K562 (cell line): ENCODE results near the gene MPIG6B. TPM values are rescaled to one million over a fixed set of nuclear protein-coding genes. Genes with fewer than 3 reads are reported as not detected.

Experiments
- ARID1B ChIP-seq: fragments of 450-650 bp; IDR thresholded peaks from 2 replicates; pipeline ENCODE4 v1.6.1; 2016; ENCODE audit warnings: antibody characterized with exemption, mild to moderate bottlenecking, inconsistent platforms
- ATF4 ChIP-seq: fragments of 450-650 bp; formaldehyde crosslinking; IDR thresholded peaks from 2 replicates; pipeline ENCODE4 v1.4.0; 2022; ENCODE audit warnings: mild to moderate bottlenecking, moderate library complexity
- BRCA1 ChIP-seq, 2 experiments: fragments of 450-650 bp in 1 of 2; sonication (generic) in 1 of 2; formaldehyde crosslinking in 1 of 2; IDR thresholded peaks; 2 replicates each; pipeline versions ENCODE4 v1.5.0 to v1.6.1; 2017 to 2020; ENCODE audit warnings: mild to moderate bottlenecking in 1 of 2, missing genetic modification reagents in 1 of 2
- FOXP4 ChIP-seq: sonication (generic); formaldehyde crosslinking; IDR thresholded peaks from 2 replicates; pipeline ENCODE4 v1.8.0; 2022; ENCODE audit warnings: mild to moderate bottlenecking, missing genetic modification reagents, borderline replicate concordance
- KDM1A ChIP-seq, 2 experiments: fragments of 450-650 bp; IDR thresholded peaks; 2 replicates each; pipeline ENCODE4 v1.6.1; 2016; ENCODE audit warnings: mild to moderate bottlenecking in 2 of 2
- NCOA6 ChIP-seq: fragments of 450-650 bp; IDR thresholded peaks from 2 replicates; pipeline ENCODE4 v1.6.1; 2017; ENCODE audit warnings: mild to moderate bottlenecking
- PHB ChIP-seq: fragments of 250-450 bp; sonication (Bioruptor Pico); IDR thresholded peaks from 2 replicates; pipeline ENCODE4 v1.5.0; 2021
- PYGO2 ChIP-seq: fragments of 450-650 bp; IDR thresholded peaks from 2 replicates; pipeline ENCODE4 v1.6.1; 2016; ENCODE audit warnings: mild to moderate bottlenecking, missing genetic modification characterization, moderate library complexity, missing compliant biosample characterization
- REST ChIP-seq, 2 experiments: fragments of 450-650 bp; formaldehyde crosslinking in 1 of 2; IDR thresholded peaks; 2 replicates each; pipeline versions ENCODE4 v1.4.0 to v1.6.1; 2014 to 2020; ENCODE audit warnings: mild to moderate bottlenecking in 2 of 2, borderline replicate concordance in 1 of 2, low read depth in 1 of 2
- SETDB1 ChIP-seq: IDR thresholded peaks from one replicate; pipeline ENCODE4 v1.6.1; 2012; ENCODE audit warnings: low read length, control low read depth, inconsistent platforms
- SIN3B ChIP-seq: fragments of 450-650 bp; IDR thresholded peaks from 2 replicates; pipeline ENCODE4 v1.6.1; 2017; ENCODE audit warnings: low read depth, mild to moderate bottlenecking, moderate library complexity
- SRSF3 ChIP-seq: fragments of 200-400 bp; formaldehyde crosslinking; IDR thresholded peaks from 2 replicates; pipeline ENCODE4 v1.6.1; 2016; ENCODE audit warnings: mild to moderate bottlenecking, low read length, moderate library complexity; ENCODE audit not compliant: insufficient read depth
- TBP ChIP-seq: optimal IDR thresholded peaks from 2 replicates; pipeline ENCODE3; 2011; ENCODE audit warnings: low read depth, low read length, improper control_type of control experiment
- ZKSCAN1 ChIP-seq: fragments of 150-350 bp; IDR thresholded peaks from 2 replicates; pipeline ENCODE4 v1.6.1; 2016; ENCODE audit warnings: low read depth, low read length
- ZNF232 ChIP-seq: sonication (generic); formaldehyde crosslinking; IDR thresholded peaks from 2 replicates; pipeline ENCODE4 v1.8.0; 2022; ENCODE audit warnings: mild to moderate bottlenecking, missing genetic modification reagents
- ZNF354B ChIP-seq: fragments of 250-450 bp; sonication (Bioruptor Pico); IDR thresholded peaks from 2 replicates; pipeline ENCODE4 v1.4.0; 2020
- ZNF764 ChIP-seq: fragments of 250-450 bp; sonication (Bioruptor Pico); IDR thresholded peaks from 2 replicates; pipeline ENCODE4 v1.4.0; 2020; ENCODE audit warnings: low read depth, mild to moderate bottlenecking, moderate library complexity
- ZNF830 ChIP-seq: fragments of 250-450 bp; sonication (Bioruptor Pico); IDR thresholded peaks from 2 replicates; pipeline ENCODE4 v1.5.0; 2021; ENCODE audit warnings: mild to moderate bottlenecking
- ZZZ3 ChIP-seq: fragments of 450-650 bp; IDR thresholded peaks from 2 replicates; pipeline ENCODE4 v1.6.1; 2016; ENCODE audit warnings: antibody characterized with exemption, mild to moderate bottlenecking, moderate library complexity
- polyA plus RNA-seq, 8 experiments: library from polyadenylated mRNA; depleted of rRNA in 4 of 8; stranded (reverse) in 5 of 8; unstranded in 3 of 8; fragments of >200 nt; fragmentation: Nextera tagmentation in 2 of 8; fragmentation: Illumina TruSeq in 1 of 8; extraction: Ambion mirVana in 2 of 8; extraction: Trizol in 1 of 8; gene quantifications; 2 replicates each; pipeline versions ENCODE4 v1.2.1 to v1.2.3, GENCODE V29; 2011 to 2014; ENCODE audit warnings: inconsistent platforms in 1 of 8, missing spikeins in 1 of 8
- total RNA-seq, 7 experiments: library from RNA; depleted of rRNA in 6 of 7; stranded (reverse); fragments of >200 nt in 6 of 7; fragmentation: Illumina TruSeq in 2 of 7; extraction: Trizol in 2 of 7; gene quantifications; 2 replicates each; pipeline versions ENCODE4 v1.2.1 to v1.2.3, GENCODE V29; 2011 to 2021; ENCODE audit warnings: low replicate concordance in 1 of 7

Gene MPIG6B
- total and polyA plus RNA-seq, 9 of the 15 experiments (the other 6 are each of a cell fraction or from before 2014, with no cell fraction given): 0.11 to 1.2 (median 0.28) TPM; not detected in 1

- TF ChIP-seq FOXP4: no peak
- TF ChIP-seq KDM1A (IDR thresholded peaks at IDR 0.05): no peak
- TF ChIP-seq ZNF764 (CRISPR knock-in tag): no peak
- TF ChIP-seq REST (IDR thresholded peaks at IDR 0.05; ENCODE audit: borderline replicate concordance): no peak
- TF ChIP-seq REST (CRISPR knock-in tag; IDR thresholded peaks at IDR 0.05; ENCODE audit: low read depth): no peak
- no peak for TF ChIP-seq NCOA6
- peak; percentile 50; the same call in 1 of the 2 replicates for TF ChIP-seq ATF4 (CRISPR knock-in tag)
- TF ChIP-seq PYGO2 (tag): no peak
- no peak for TF ChIP-seq SIN3B
- no peak for TF ChIP-seq BRCA1 (IDR thresholded peaks at IDR 0.05)
- TF ChIP-seq BRCA1 (CRISPR knock-in tag; IDR thresholded peaks at IDR 0.05): no peak
- TF ChIP-seq ZNF232 (CRISPR knock-in tag): 0 out of 2 replicates have a peak, but pooled peaks have one; percentile 10
- TF ChIP-seq PHB (CRISPR knock-in tag): no peak
- TF ChIP-seq ZNF354B (CRISPR knock-in tag): no peak
- no peak for TF ChIP-seq SETDB1
- TF ChIP-seq ARID1B: peak; percentile 32
- TF ChIP-seq ZZZ3: no peak
- no peak for TF ChIP-seq SRSF3
- TF ChIP-seq TBP: no peak
- TF ChIP-seq ZKSCAN1: peak; percentile 93
- no peak for TF ChIP-seq ZNF830 (CRISPR knock-in tag)
These were observed 27.3 kb downstream of the MPIG6B start (continued) for GRCh38 chr6:31750411-31751022.
